ENCODE results near the gene DNAH1. TPM values are rescaled to one million over a fixed set of nuclear protein-coding genes. Genes with fewer than 3 reads are reported as not detected.

The DNAH1 gene
- total RNA-seq, 2 experiments from 2014 or later, result 5.8 to 14.2 TPM

- ChIA-PET POLR2A (no interaction called here), CTCF (ENCODE audit: unreplicated experiment) (no interaction called here)
- Histone ChIP-seq H3K9me2 (ENCODE audit: insufficient read depth, low read length) (no peaks in the 10 kb centered on the region), H3K9me3 (ENCODE audit: low read length) (no peaks in the 10 kb centered on the region), H4K20me1 (ENCODE audit: insufficient read depth, low read length) (no peaks in the 10 kb centered on the region), H3K27ac (ENCODE audit: low read depth, low read length, poor library complexity, severe bottlenecking) (no peak overlapping the region), H3K36me3 (ENCODE audit: insufficient read depth, low read length) (no peaks in the 10 kb centered on the region), H2AFZ (ENCODE audit: low read length) (no peak overlapping the region), H3K79me2 (ENCODE audit: insufficient read depth, low read depth, low read length) (no peaks in the 10 kb centered on the region), H3K4me3 (ENCODE audit: low read depth, low read length, poor library complexity, severe bottlenecking) (no peak overlapping the region), H3K4me1 (ENCODE audit: insufficient read depth, low read length, poor library complexity, severe bottlenecking) (no peaks in the 10 kb centered on the region), H3K4me2 (ENCODE audit: low read length) (no peak overlapping the region)
- intact Hi-C loops (cut with micrococcal nuclease; ENCODE audit: unreplicated experiment), result no loop called here
- DNase-seq (ENCODE audit: low spot score), result no peak
- no peak for TF ChIP-seq EZH2phosphoT487 (IDR thresholded peaks at IDR 0.05; ENCODE audit: borderline replicate concordance, low read depth, low read length)
- TF ChIP-seq CTCF (conservative IDR thresholded peaks at IDR 0.05; ENCODE audit: low read length), result no peak
- no TSS peak for BruUV-seq (replicated peaks)
Observed at GRCh38 chr3:52358362-52358940, 42.3 kb downstream of the DNAH1 start.

GRCh38 chr3:52359116-52359855 is 43.2 kb downstream of the DNAH1 start:
- Histone ChIP-seq H3K36me3 (ENCODE audit: insufficient read depth, low read length) (no peaks in the 10 kb centered on the region), H3K79me2 (ENCODE audit: insufficient read depth, low read depth, low read length) (no peaks in the 10 kb centered on the region), H4K20me1 (ENCODE audit: insufficient read depth, low read length) (no peaks in the 10 kb centered on the region), H3K9me3 (ENCODE audit: low read length) (no peaks in the 10 kb centered on the region), H3K9me2 (ENCODE audit: insufficient read depth, low read length) (no peaks in the 10 kb centered on the region), H2AFZ (ENCODE audit: low read length) (no peak overlapping the region), H3K4me1 (ENCODE audit: insufficient read depth, low read length, poor library complexity, severe bottlenecking) (no peaks in the 10 kb centered on the region), H3K4me2 (ENCODE audit: low read length) (no peak overlapping the region), H3K27ac (ENCODE audit: low read depth, low read length, poor library complexity, severe bottlenecking) (no peak overlapping the region), H3K4me3 (ENCODE audit: low read depth, low read length, poor library complexity, severe bottlenecking) (no peak overlapping the region)
- CTCF ChIA-PET (ENCODE audit: unreplicated experiment), result no interaction called here
- POLR2A ChIA-PET, result no interaction called here
- BruUV-seq (replicated peaks), result no TSS peak
- no peak for TF ChIP-seq CTCF (conservative IDR thresholded peaks at IDR 0.05; ENCODE audit: low read length)
- no peak for TF ChIP-seq EZH2phosphoT487 (IDR thresholded peaks at IDR 0.05; ENCODE audit: borderline replicate concordance, low read depth, low read length)
- DNase-seq (ENCODE audit: low spot score), result no peak
- intact Hi-C loops (cut with micrococcal nuclease; ENCODE audit: unreplicated experiment), result no loop called here

GRCh38 chr3:52361011-52361410 is 44.9 kb downstream of the DNAH1 start:
- ChIA-PET CTCF (ENCODE audit: unreplicated experiment) (interaction anchor here (0.7 kb wide), 1 partner anchor 25 kb away, joined by 4 read pairs; no protein-coding TSS in a partner anchor), POLR2A (interaction anchor here (0.5 to 0.7 kb wide), 2 partner anchors 26 to 168 kb away, joined by 3 read pairs; no protein-coding TSS in a partner anchor)
- TF ChIP-seq CTCF (conservative IDR thresholded peaks at IDR 0.05; ENCODE audit: low read length) (no peak), EZH2phosphoT487 (IDR thresholded peaks at IDR 0.05; ENCODE audit: borderline replicate concordance, low read depth, low read length) (no peak)
- no peak overlapping the region for H3K27ac ChIP-seq (ENCODE audit: low read depth, low read length, poor library complexity, severe bottlenecking)
- no peaks in the 10 kb centered on the region for H3K9me2 ChIP-seq (ENCODE audit: insufficient read depth, low read length)
- no peaks in the 10 kb centered on the region for H3K4me1 ChIP-seq (ENCODE audit: insufficient read depth, low read length, poor library complexity, severe bottlenecking)
- H2AFZ ChIP-seq (ENCODE audit: low read length), result no peak overlapping the region
- no peak for DNase-seq (ENCODE audit: low spot score)
- H3K4me2 ChIP-seq (ENCODE audit: low read length), result no peak overlapping the region
- no peaks in the 10 kb centered on the region for H3K9me3 ChIP-seq (ENCODE audit: low read length)
- no peaks in the 10 kb centered on the region for H3K79me2 ChIP-seq (ENCODE audit: insufficient read depth, low read depth, low read length)
- no peak overlapping the region for H3K4me3 ChIP-seq (ENCODE audit: low read depth, low read length, poor library complexity, severe bottlenecking)
- H3K36me3 ChIP-seq (ENCODE audit: insufficient read depth, low read length), result no peaks in the 10 kb centered on the region
- no TSS peak for BruUV-seq (replicated peaks)
- H4K20me1 ChIP-seq (ENCODE audit: insufficient read depth, low read length), result no peaks in the 10 kb centered on the region
- intact Hi-C loops (cut with micrococcal nuclease; ENCODE audit: unreplicated experiment), result no loop called here
